Amniotic epithelial cell (primary cell): ENCODE measurements around the gene CD34.

ENCODE experiments used
- DNase-seq: peaks from one replicate; pipeline ENCODE4 v3.0.0-alpha.2; 2010; ENCODE audit warnings: low read depth

CD34 gene

GRCh38 chr1:207852576-207853371, 58.2 kb downstream of the CD34 start:
- no peak for DNase-seq

GRCh38 chr1:207851696-207852095, 59.2 kb downstream of the CD34 start:
- DNase-seq, result no peak

- no peak for DNase-seq
Measured at GRCh38 chr1:207850621-207851407, 60.1 kb downstream of the CD34 start.

GRCh38 chr1:207849646-207850045, 61.3 kb downstream of the CD34 start:
- DNase-seq, result no peak

- DNase-seq, result no peak
Measured at GRCh38 chr1:207849016-207849415, 61.9 kb downstream of the CD34 start.

GRCh38 chr1:207848234-207848633, 62.7 kb downstream of the CD34 start:
- peak; percentile 64 for DNase-seq

GRCh38 chr1:207847116-207847515, 63.8 kb downstream of the CD34 start:
- DNase-seq, result peak; percentile 87

- DNase-seq, result no peak
Measured at GRCh38 chr1:207845109-207845508, 65.8 kb downstream of the CD34 start.

- DNase-seq, result peak; percentile 83
Measured at GRCh38 chr1:207844371-207844770, 66.6 kb downstream of the CD34 start.

- DNase-seq, result no peak
Measured at GRCh38 chr1:207842506-207842905, 68.4 kb downstream of the CD34 start.

GRCh38 chr1:207841901-207842300, 69.0 kb downstream of the CD34 start:
- DNase-seq, result no peak

GRCh38 chr1:207841293-207841692, 69.6 kb downstream of the CD34 start:
- no peak for DNase-seq

GRCh38 chr1:207840380-207840779, 70.5 kb downstream of the CD34 start:
- no peak for DNase-seq

- no peak for DNase-seq
Measured at GRCh38 chr1:207839083-207839413, 71.9 kb downstream of the CD34 start.

- peak; percentile 75 for DNase-seq
Measured at GRCh38 chr1:207838156-207839082, 72.5 kb downstream of the CD34 start.

GRCh38 chr1:207837673-207838072, 73.3 kb downstream of the CD34 start:
- DNase-seq, result no peak

- DNase-seq, result no peak
Measured at GRCh38 chr1:207836591-207837347, 74.2 kb downstream of the CD34 start.

GRCh38 chr1:207835958-207836357, 75.0 kb downstream of the CD34 start:
- no peak for DNase-seq

GRCh38 chr1:207833956-207834660, 76.8 kb downstream of the CD34 start:
- DNase-seq, result no peak

- DNase-seq, result no peak
Measured at GRCh38 chr1:207833381-207833780, 77.5 kb downstream of the CD34 start.

GRCh38 chr1:207832796-207833195, 78.1 kb downstream of the CD34 start:
- no peak for DNase-seq
